H1 (cell line): ENCODE data around the gene FN3KRP. TPM values are rescaled to one million over a fixed set of nuclear protein-coding genes. Genes with fewer than 3 reads are reported as not detected.

Experiments used
- BCL11A ChIP-seq, 2 experiments: IDR thresholded peaks; one replicate each; pipeline ENCODE4 v1.6.1; 2011; ENCODE audit warnings: low read depth in 2 of 2, low read length in 2 of 2, mild to moderate bottlenecking in 2 of 2
- CHD7 ChIP-seq: fragments of 300-600 bp; sonication (generic); IDR thresholded peaks from 2 replicates; pipeline ENCODE4 v1.7.1; 2012; ENCODE audit warnings: low read length, moderate library complexity, mild to moderate bottlenecking, inconsistent platforms; ENCODE audit not compliant: insufficient replicate concordance
- KDM4A ChIP-seq: IDR thresholded peaks from one replicate; pipeline ENCODE4 v1.7.1; 2012; ENCODE audit warnings: low read depth, mild to moderate bottlenecking, moderate library complexity, low read length, inconsistent platforms; ENCODE audit not compliant: severe bottlenecking
- NANOG ChIP-seq: IDR thresholded peaks from 2 replicates; pipeline ENCODE4 v1.6.1; 2011; ENCODE audit warnings: low read length, low read depth, mild to moderate bottlenecking, inconsistent platforms; ENCODE audit not compliant: insufficient read depth, poor library complexity, severe bottlenecking
- NRF1 ChIP-seq: IDR thresholded peaks from 2 replicates; pipeline ENCODE4 v1.6.1; 2011; ENCODE audit warnings: mild to moderate bottlenecking, low read depth, low read length, improper control_type of control experiment
- POLR2A ChIP-seq, 2 experiments: IDR thresholded peaks; 1 replicate in 1 of 2; 2 replicates in 1 of 2; pipeline ENCODE4 v1.6.1; 2011; ENCODE audit warnings: low read depth in 2 of 2, low read length in 2 of 2, mild to moderate bottlenecking in 2 of 2; ENCODE audit errors: control extremely low read depth in 1 of 2
- RNF2 ChIP-seq: fragments of 200-900, 300-1000 bp; sonication (generic); IDR thresholded peaks from 2 replicates; pipeline ENCODE4 v1.7.1; 2016; ENCODE audit warnings: borderline replicate concordance, low read depth, mild to moderate bottlenecking, antibody characterized with exemption, low read length; ENCODE audit not compliant: poor library complexity, severe bottlenecking; ENCODE audit errors: missing control alignments
- SIX5 ChIP-seq: IDR thresholded peaks from 2 replicates; pipeline ENCODE4 v1.6.1; 2011; ENCODE audit warnings: mild to moderate bottlenecking, low read depth, low read length
- TAF7 ChIP-seq: optimal IDR thresholded peaks from 2 replicates; pipeline ENCODE3; 2011; ENCODE audit warnings: low read depth, mild to moderate bottlenecking, inconsistent platforms, low read length, moderate library complexity, borderline replicate concordance
- polyA plus RNA-seq, 7 experiments: library from polyadenylated mRNA; depleted of rRNA in 3 of 7; stranded (reverse) in 5 of 7; unstranded in 2 of 7; fragments of >200 nt in 5 of 7; fragments of 200-250 nt in 2 of 7; gene quantifications; 1 replicate in 5 of 7; 2 replicates in 1 of 7; 4 replicates in 1 of 7; pipeline versions ENCODE4 v1.2.1 to v1.2.3, GENCODE V29; 2011 to 2013; ENCODE audit warnings: missing spikeins in 2 of 7, mixed read lengths in 2 of 7
- total RNA-seq: library from RNA; stranded (reverse); fragmentation: NEBNext Ultra II Directional; extraction: Animal tissue kit (Norgen Biotek cat#: 25700); gene quantifications from 2 replicates; pipeline ENCODE4 v1.2.1, GENCODE V29; 2021

The FN3KRP gene
- total and polyA plus RNA-seq, 2 of the 8 experiments (the other 6 are each of a cell fraction or from before 2014, with no cell fraction given) = 18.1 to 21.4 TPM

GRCh38 chr17:82698065-82698973, 18.2 kb upstream of the FN3KRP start, which contains the start of gene RAB40B (continued):
- TF ChIP-seq CHD7 (no peak), SIX5 (no peak), RNF2 (no peak), TAF7 (no peak), NANOG (no peak), BCL11A (IDR thresholded peaks at IDR 0.05; ENCODE audit: low read depth in 2 of 2, low read length in 2 of 2) (no peak), POLR2A (IDR thresholded peaks at IDR 0.05; ENCODE audit: control extremely low read depth in 1 of 2, low read depth in 2 of 2, low read length in 2 of 2) (no peak), KDM4A (peak; percentile 46), NRF1 (no peak)
